Nephron (organoid): ENCODE measurements around the gene TLE5.

ENCODE experiments used
- H3K27ac Mint-ChIP-seq, 3 experiments: 2 replicates each; pipeline ENCODE4 v1.8.0; 2020; ENCODE audit warnings: mixed read lengths in 3 of 3, mild to moderate bottlenecking in 2 of 3, moderate library complexity in 1 of 3
- H3K27me3 Mint-ChIP-seq: 2 replicates; pipeline ENCODE4 v1.8.0; 2021; ENCODE audit warnings: low read depth, mild to moderate bottlenecking, moderate library complexity, mixed read lengths
- H3K36me3 Mint-ChIP-seq: 2 replicates; pipeline ENCODE4 v1.8.0; 2020; ENCODE audit warnings: low read depth, mixed read lengths
- H3K4me1 Mint-ChIP-seq: 2 replicates; pipeline ENCODE4 v1.8.0; 2020; ENCODE audit warnings: mixed read lengths
- H3K4me3 Mint-ChIP-seq, 3 experiments: 2 replicates each; pipeline ENCODE4 v1.8.0; 2020; ENCODE audit warnings: mild to moderate bottlenecking in 3 of 3, mixed read lengths in 3 of 3, moderate library complexity in 2 of 3
- H3K9me3 Mint-ChIP-seq: 2 replicates; pipeline ENCODE4 v1.8.0; 2020; ENCODE audit warnings: mixed read lengths
- TF ChIP-seq, protein P1 (sequence below), 3 experiments: fragments of 200-600 bp; sonication (generic); IDR thresholded peaks; one replicate each; pipeline ENCODE4 v1.5.0; 2021; ENCODE audit warnings: antibody characterized with exemption in 3 of 3; ENCODE audit not compliant: unreplicated experiment in 3 of 3

The TLE5 gene

DNA sequence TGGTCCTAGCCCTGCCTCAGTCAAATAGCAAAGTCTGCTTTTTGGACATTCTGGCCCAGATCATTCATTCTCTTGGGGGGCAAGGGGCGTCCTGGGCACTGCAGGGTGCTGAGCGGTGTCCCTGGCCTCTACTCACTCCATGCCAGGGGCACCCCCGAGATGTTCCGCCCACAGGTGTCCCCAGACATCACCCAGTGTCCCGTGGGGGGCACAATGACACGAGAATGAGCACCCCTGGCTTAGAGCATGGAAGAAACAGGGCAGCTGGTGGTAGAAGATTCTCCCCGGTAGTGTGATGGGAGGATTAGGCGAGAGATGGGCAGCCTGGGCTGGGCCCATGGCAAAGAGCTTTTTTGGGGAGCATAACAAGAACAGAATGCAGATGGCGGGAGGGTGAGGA is 5.3 kb upstream of the TLE5 start:
- no peaks in the 10 kb centered on the region for H3K9me3 Mint-ChIP-seq
- peaks cover 13% of the 10 kb centered on the region for H3K4me1 Mint-ChIP-seq
- H3K36me3 Mint-ChIP-seq = no peaks in the 10 kb centered on the region
- TF ChIP-seq, protein P1, sequence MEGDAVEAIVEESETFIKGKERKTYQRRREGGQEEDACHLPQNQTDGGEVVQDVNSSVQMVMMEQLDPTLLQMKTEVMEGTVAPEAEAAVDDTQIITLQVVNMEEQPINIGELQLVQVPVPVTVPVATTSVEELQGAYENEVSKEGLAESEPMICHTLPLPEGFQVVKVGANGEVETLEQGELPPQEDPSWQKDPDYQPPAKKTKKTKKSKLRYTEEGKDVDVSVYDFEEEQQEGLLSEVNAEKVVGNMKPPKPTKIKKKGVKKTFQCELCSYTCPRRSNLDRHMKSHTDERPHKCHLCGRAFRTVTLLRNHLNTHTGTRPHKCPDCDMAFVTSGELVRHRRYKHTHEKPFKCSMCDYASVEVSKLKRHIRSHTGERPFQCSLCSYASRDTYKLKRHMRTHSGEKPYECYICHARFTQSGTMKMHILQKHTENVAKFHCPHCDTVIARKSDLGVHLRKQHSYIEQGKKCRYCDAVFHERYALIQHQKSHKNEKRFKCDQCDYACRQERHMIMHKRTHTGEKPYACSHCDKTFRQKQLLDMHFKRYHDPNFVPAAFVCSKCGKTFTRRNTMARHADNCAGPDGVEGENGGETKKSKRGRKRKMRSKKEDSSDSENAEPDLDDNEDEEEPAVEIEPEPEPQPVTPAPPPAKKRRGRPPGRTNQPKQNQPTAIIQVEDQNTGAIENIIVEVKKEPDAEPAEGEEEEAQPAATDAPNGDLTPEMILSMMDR (IDR thresholded peaks at IDR 0.05; ENCODE audit: unreplicated experiment in 3 of 3) = no peak
- no peak overlapping the region for H3K4me3 Mint-ChIP-seq
- peak overlapping the region; percentile 11 to 48 (median 34) for H3K27ac Mint-ChIP-seq
- peaks cover 25% of the 10 kb centered on the region for H3K27me3 Mint-ChIP-seq

DNA sequence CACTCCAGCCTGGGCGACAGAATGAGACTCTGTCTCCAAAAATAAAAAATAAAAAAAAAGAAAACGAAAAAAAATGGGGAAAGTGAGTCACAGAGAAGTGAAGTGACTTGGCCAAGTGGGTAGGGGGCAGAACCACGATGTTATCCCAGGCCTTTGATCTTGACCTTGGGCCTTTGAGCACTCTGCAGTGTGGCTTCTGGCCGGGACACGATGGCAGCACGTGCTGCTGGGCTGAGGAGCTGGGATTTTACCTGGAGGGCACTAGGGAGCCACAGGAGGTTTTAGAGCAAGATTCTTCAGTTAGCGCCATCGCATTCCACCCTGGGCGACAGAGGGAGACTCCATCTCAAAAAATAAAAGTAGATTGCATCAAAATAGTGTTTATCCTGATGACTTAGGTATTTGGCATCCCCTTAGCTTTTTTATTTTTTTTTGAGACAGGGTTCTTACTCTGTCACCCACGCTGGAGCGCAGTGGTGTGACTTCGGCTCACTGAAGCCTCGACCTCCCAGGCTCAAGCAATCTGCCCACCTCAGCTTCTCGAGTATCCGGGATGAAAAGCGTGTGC is 4.3 kb upstream of the TLE5 start:
- no peaks in the 10 kb centered on the region for H3K9me3 Mint-ChIP-seq
- no peaks in the 10 kb centered on the region for H3K36me3 Mint-ChIP-seq
- peaks cover 9% of the 10 kb centered on the region for H3K4me1 Mint-ChIP-seq
- H3K4me3 Mint-ChIP-seq = peak overlapping the region in 1 of 3 experiments; percentile 15
- TF ChIP-seq, protein P1 (IDR thresholded peaks at IDR 0.05; ENCODE audit: unreplicated experiment in 3 of 3) = no peak
- no peak overlapping the region for H3K27ac Mint-ChIP-seq
- peaks cover 22% of the 10 kb centered on the region for H3K27me3 Mint-ChIP-seq

DNA sequence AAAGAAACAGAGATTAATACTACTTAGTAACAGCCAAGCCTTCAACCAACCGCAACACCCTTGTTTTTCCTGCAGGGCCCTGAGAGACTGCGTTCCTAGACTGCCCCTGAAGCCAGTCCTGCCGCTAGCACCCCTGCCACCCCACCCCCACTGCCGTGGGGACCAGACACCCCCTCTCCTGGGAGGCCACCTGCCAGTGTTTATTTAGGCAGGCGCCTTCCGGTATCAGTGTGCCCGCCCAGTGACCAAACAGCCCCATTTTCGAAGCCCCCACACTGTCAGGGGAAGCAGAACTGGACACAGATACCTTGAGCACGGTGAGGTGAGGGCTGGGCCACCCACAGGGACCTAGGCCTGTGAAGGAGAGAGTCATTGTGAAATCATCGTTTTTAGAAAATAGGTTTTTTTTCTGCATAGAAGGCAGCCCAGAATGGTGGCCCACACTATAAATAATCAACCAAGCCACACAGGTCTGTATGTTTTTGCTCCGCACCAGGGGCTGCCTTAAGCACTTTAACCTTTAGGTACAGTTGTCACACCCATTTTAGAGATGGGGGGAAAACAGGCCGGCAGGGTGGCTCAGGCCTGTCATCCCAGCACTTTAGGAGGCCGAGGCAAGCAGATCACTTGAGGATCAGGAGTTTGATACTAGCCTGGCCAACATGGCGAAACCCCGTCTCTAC is 3.5 kb upstream of the TLE5 start:
- TF ChIP-seq, protein P1 (IDR thresholded peaks at IDR 0.05; ENCODE audit: unreplicated experiment in 3 of 3) = no peak
- H3K27me3 Mint-ChIP-seq = peaks cover 22% of the 10 kb centered on the region
- H3K4me3 Mint-ChIP-seq = peak overlapping the region in 2 of 3 experiments; percentile 13 to 52
- peaks cover 11% of the 10 kb centered on the region for H3K4me1 Mint-ChIP-seq
- peaks cover 2% of the 10 kb centered on the region for H3K36me3 Mint-ChIP-seq
- peak overlapping the region; percentile 82 to 87 (median 83) for H3K27ac Mint-ChIP-seq
- no peaks in the 10 kb centered on the region for H3K9me3 Mint-ChIP-seq

DNA sequence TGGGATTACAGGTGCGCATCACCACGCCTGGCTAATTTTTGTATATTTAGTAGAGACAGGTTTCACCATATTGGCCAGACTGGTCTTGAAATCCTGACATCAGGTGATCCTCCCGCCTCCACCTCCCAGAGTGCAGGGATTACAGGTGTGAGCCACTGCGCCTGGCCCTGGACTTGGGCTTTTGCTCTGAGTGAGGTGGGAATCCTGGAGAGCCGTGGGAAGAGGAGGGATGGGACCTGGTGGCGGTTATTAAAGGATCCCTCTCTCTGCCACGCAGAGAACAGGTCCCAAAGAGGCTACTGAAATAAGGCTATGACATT is 1.7 kb upstream of the TLE5 start:
- peaks cover 12% of the 10 kb centered on the region for H3K36me3 Mint-ChIP-seq
- H3K9me3 Mint-ChIP-seq = no peaks in the 10 kb centered on the region
- peak overlapping the region; percentile 83 to 87 (median 87) for H3K4me3 Mint-ChIP-seq
- peaks cover 25% of the 10 kb centered on the region for H3K27me3 Mint-ChIP-seq
- H3K27ac Mint-ChIP-seq = peak overlapping the region in 2 of 3 experiments; percentile 64 to 76
- TF ChIP-seq, protein P1 (IDR thresholded peaks at IDR 0.05; ENCODE audit: unreplicated experiment in 3 of 3) = no peak
- H3K4me1 Mint-ChIP-seq = peaks cover 14% of the 10 kb centered on the region

DNA sequence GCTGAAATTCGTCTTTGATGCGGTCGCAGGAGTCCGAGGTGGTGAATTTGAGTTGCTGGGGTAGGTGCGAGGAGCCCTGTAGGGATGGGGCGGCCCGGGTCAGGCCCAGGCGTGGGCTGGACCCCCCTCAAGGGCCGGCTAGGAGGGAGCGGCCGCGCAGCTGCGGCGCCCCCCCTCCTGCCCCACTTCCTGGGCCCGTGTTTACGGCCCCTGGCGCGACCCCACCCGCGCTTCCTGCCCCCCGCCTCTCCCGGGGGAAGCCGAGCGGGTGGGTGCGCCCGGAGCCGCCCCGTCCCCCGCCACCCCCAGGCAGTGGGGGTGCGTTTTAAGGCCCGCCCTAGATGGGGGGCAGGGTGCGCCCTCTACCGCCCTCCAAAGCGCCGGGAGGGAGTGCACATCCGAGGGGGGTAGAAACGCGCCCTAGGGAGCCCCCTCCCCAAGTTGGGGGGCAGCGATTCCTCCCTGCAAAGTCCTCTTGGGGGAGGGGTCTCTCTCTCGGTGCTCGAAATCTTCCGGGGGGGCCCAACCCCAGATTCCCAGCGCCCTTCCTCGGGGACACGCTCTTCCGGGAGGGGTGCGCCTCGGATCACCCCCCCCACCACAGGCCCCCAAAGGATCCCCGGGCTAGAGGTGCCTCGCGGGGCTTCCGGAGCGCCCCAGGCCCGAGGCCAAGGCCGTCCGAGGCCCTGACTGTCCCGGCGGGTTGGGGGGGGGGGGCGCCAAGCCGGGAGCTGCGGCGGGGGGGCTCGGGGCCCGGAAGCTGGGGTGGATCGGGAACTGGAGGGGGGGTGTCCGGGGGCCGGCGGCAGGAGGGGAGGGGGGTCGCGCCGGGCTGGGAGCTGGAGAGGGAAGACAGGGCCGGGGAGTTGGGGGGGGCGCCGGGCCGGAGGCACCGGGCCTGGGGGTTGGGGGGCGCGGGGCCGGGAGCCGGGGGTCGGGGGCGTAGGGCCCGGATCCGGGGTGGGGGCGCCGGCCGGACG is 823 bp downstream of the TLE5 start:
- H3K27me3 Mint-ChIP-seq = peaks cover 21% of the 10 kb centered on the region
- peaks cover 32% of the 10 kb centered on the region for H3K36me3 Mint-ChIP-seq
- no peaks in the 10 kb centered on the region for H3K9me3 Mint-ChIP-seq
- TF ChIP-seq, protein P1 (IDR thresholded peaks at IDR 0.05; ENCODE audit: unreplicated experiment in 3 of 3) = no peak
- H3K4me1 Mint-ChIP-seq = peaks cover 29% of the 10 kb centered on the region
- peak overlapping the region; percentile 86 to 94 (median 94) for H3K4me3 Mint-ChIP-seq
- peak overlapping the region; percentile 83 to 96 (median 87) for H3K27ac Mint-ChIP-seq
